ENCODE data around the gene ABCC1. TPM values are rescaled to one million over a fixed set of nuclear protein-coding genes. Genes with fewer than 3 reads are reported as not detected.
A peak's percentile ranks its signal among the peaks of the same experiment; 100 is the strongest.

The ABCC1 gene
- total RNA-seq, 2 experiments from 2014 or later = 42.9 to 44.8 TPM

GRCh38 chr16:15966836-15967546 is 17.6 kb downstream of the ABCC1 start:
- ChIA-PET POLR2A (no interaction called here), CTCF (interaction anchor here (0.7 to 1.5 kb wide), 2 partner anchors 18 to 144 kb away, joined by 3 to 4 read pairs; no protein-coding TSS in a partner anchor)
- no peak for DNase-seq
- Histone ChIP-seq H3K36me3 (ENCODE audit: insufficient read depth, low read length) (peaks cover 17% of the 10 kb centered on the region), H3K27ac (ENCODE audit: low read depth in 1 of 2, low read length in 2 of 2) (no peak overlapping the region), H3K27me3 (ENCODE audit: control insufficient read depth in 1 of 2, insufficient read depth in 2 of 2, low read length in 2 of 2) (no peaks in the 10 kb centered on the region), H3K4me1 (ENCODE audit: insufficient read depth, low read length) (peaks cover 40% of the 10 kb centered on the region), H3K4me3 (ENCODE audit: low read length) (no peak overlapping the region), H3K9me3 (ENCODE audit: control insufficient read depth in 1 of 2, insufficient read depth in 1 of 2, low read length in 2 of 2) (peaks cover 1 to 8% of the 10 kb centered on the region in 2 experiments)
- Mint-ChIP-seq H3K36me3 (ENCODE audit: low read depth) (peaks cover 24% of the 10 kb centered on the region), H3K9me3 (peaks cover 3% of the 10 kb centered on the region), H3K4me1 (ENCODE audit: low read depth) (peaks cover 49% of the 10 kb centered on the region), H3K27ac (no peak overlapping the region), H3K27me3 (no peaks in the 10 kb centered on the region), H3K4me3 (no peak overlapping the region)
- TF ChIP-seq, protein P1, sequence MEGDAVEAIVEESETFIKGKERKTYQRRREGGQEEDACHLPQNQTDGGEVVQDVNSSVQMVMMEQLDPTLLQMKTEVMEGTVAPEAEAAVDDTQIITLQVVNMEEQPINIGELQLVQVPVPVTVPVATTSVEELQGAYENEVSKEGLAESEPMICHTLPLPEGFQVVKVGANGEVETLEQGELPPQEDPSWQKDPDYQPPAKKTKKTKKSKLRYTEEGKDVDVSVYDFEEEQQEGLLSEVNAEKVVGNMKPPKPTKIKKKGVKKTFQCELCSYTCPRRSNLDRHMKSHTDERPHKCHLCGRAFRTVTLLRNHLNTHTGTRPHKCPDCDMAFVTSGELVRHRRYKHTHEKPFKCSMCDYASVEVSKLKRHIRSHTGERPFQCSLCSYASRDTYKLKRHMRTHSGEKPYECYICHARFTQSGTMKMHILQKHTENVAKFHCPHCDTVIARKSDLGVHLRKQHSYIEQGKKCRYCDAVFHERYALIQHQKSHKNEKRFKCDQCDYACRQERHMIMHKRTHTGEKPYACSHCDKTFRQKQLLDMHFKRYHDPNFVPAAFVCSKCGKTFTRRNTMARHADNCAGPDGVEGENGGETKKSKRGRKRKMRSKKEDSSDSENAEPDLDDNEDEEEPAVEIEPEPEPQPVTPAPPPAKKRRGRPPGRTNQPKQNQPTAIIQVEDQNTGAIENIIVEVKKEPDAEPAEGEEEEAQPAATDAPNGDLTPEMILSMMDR (IDR thresholded peaks at IDR 0.05) = no peak
- intact Hi-C loops (cut with DNase I, micrococcal nuclease) = no loop called here
- no peak for ATAC-seq (ENCODE audit: poor library complexity)

GRCh38 chr16:15967655-15968315 is 18.4 kb downstream of the ABCC1 start:
- H3K27me3 Mint-ChIP-seq = no peaks in the 10 kb centered on the region
- TF ChIP-seq, protein P1 (IDR thresholded peaks at IDR 0.05) = no peak
- no peak overlapping the region for H3K4me3 ChIP-seq (ENCODE audit: low read length)
- H3K36me3 Mint-ChIP-seq (ENCODE audit: low read depth) = peaks cover 31% of the 10 kb centered on the region
- DNase-seq (no peak), ATAC-seq (ENCODE audit: poor library complexity) (no peak)
- no peaks in the 10 kb centered on the region for H3K27me3 ChIP-seq (ENCODE audit: control insufficient read depth in 1 of 2, insufficient read depth in 2 of 2, low read length in 2 of 2)
- H3K36me3 ChIP-seq (ENCODE audit: insufficient read depth, low read length) = peaks cover 17% of the 10 kb centered on the region
- no peak overlapping the region for H3K27ac Mint-ChIP-seq
- ChIA-PET CTCF (interaction anchor here (1.5 kb wide), 1 partner anchor 19 kb away, joined by 4 read pairs; no protein-coding TSS in a partner anchor), POLR2A (no interaction called here)
- H3K9me3 Mint-ChIP-seq = peaks cover 3% of the 10 kb centered on the region
- intact Hi-C loops (cut with DNase I, micrococcal nuclease) = no loop called here
- H3K4me1 ChIP-seq (ENCODE audit: insufficient read depth, low read length) = peaks cover 34% of the 10 kb centered on the region
- peak overlapping the region; percentile 20 for H3K4me3 Mint-ChIP-seq
- H3K9me3 ChIP-seq (ENCODE audit: control insufficient read depth in 1 of 2, insufficient read depth in 1 of 2, low read length in 2 of 2) = peaks cover 7 to 12% of the 10 kb centered on the region in 2 experiments
- H3K4me1 Mint-ChIP-seq (ENCODE audit: low read depth) = peaks cover 41% of the 10 kb centered on the region
- H3K27ac ChIP-seq (ENCODE audit: low read depth in 1 of 2, low read length in 2 of 2) = no peak overlapping the region

DNA sequence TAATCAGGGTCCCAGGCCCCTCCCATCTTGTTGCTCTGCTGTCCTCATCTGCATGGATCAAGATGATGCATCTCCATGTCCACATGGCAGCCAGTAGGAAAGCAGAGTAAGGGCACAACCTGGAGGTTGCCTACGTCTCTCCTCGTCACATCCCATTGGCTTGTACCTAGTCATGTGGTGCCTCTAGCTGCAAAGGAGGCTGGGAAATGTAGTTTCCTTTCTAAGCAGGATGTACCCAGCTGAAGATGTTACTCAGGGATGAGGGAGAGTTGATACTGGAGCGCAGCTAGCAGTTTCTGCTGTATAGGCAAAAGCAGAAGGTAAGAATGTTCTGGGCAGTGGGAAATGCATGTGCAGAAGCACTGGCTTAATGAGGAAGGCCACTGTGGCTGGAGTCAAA is 20.8 kb downstream of the ABCC1 start:
- no peaks in the 10 kb centered on the region for H3K27me3 ChIP-seq (ENCODE audit: control insufficient read depth in 1 of 2, insufficient read depth in 2 of 2, low read length in 2 of 2)
- DNase-seq (peak in 2 of 14 experiments; percentile 22 to 42), ATAC-seq (ENCODE audit: poor library complexity) (peak; percentile 71)
- H3K36me3 ChIP-seq (ENCODE audit: insufficient read depth, low read length) = peaks cover 20% of the 10 kb centered on the region
- no peak overlapping the region for H3K27ac Mint-ChIP-seq
- H3K9me3 Mint-ChIP-seq = peaks cover 3% of the 10 kb centered on the region
- peaks cover 19% of the 10 kb centered on the region for H3K4me1 ChIP-seq (ENCODE audit: insufficient read depth, low read length)
- H3K36me3 Mint-ChIP-seq (ENCODE audit: low read depth) = peaks cover 52% of the 10 kb centered on the region
- H3K4me1 Mint-ChIP-seq (ENCODE audit: low read depth) = peaks cover 44% of the 10 kb centered on the region
- ChIA-PET CTCF (no interaction called here), POLR2A (no interaction called here)
- no peak overlapping the region for H3K4me3 Mint-ChIP-seq
- TF ChIP-seq, protein P1 (IDR thresholded peaks at IDR 0.05) = no peak
- intact Hi-C loops (cut with DNase I, micrococcal nuclease) = no loop called here
- H3K27ac ChIP-seq (ENCODE audit: low read depth in 1 of 2, low read length in 2 of 2) = no peak overlapping the region
- no peaks in the 10 kb centered on the region for H3K27me3 Mint-ChIP-seq
- H3K4me3 ChIP-seq (ENCODE audit: low read length) = no peak overlapping the region
- H3K9me3 ChIP-seq (ENCODE audit: control insufficient read depth in 1 of 2, insufficient read depth in 1 of 2, low read length in 2 of 2) = peaks cover 7 to 9% of the 10 kb centered on the region in 2 experiments

All from CD4-positive, alpha-beta T cell (primary cell).